ENCODE measurements around the gene PCDHGC3.
A peak's percentile ranks its signal among the peaks of the same experiment; 100 is the strongest.

PCDHGC3 gene

DNA sequence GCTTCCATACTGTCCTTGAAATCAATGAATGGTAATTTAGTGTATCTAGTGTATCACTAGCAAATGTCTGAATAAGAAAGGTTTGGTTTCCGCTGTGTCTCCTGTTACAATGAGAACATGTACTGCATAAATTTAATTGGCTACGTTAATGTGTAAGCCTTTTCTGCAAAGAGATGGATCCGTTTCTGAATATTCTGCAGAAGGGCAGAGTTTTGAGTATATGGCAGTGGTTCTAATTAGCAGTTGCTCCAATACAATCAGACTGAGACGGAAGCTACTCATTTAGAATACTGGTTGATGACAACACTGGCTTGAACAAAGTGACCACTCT lies 8.5 kb downstream of the PCDHGC3 start:
- peak overlapping the region; percentile 40 for H3K4me3 ChIP-seq (ENCODE audit: low read depth, low read length)
- H3K9me3 ChIP-seq (ENCODE audit: control insufficient read depth, insufficient read depth, low read depth, low read length): no peaks in the 10 kb centered on the region
- no peaks in the 10 kb centered on the region for H3K36me3 ChIP-seq (ENCODE audit: control insufficient read depth in 2 of 2, insufficient read depth in 1 of 2, low read length in 2 of 2)
- no peak overlapping the region for H3K27ac ChIP-seq (ENCODE audit: extremely low read depth, low read depth, low read length)
- peaks cover 9% of the 10 kb centered on the region for H3K4me1 ChIP-seq (ENCODE audit: control insufficient read depth, insufficient read depth, low read length)
- no peak for TF ChIP-seq ZNF23 (tag by site-specific recombination; IDR thresholded peaks at IDR 0.05; ENCODE audit: borderline replicate concordance)
- no peak for TF ChIP-seq ZNF701 (tag by site-specific recombination; IDR thresholded peaks at IDR 0.05)
- TF ChIP-seq ZNF621 (tag by site-specific recombination; IDR thresholded peaks at IDR 0.05): no peak
- no peak for TF ChIP-seq KLF1 (tag by site-specific recombination; IDR thresholded peaks at IDR 0.05)
- no peak for TF ChIP-seq ZBTB48 (tag by site-specific recombination; IDR thresholded peaks at IDR 0.05)
- no peak for TF ChIP-seq ZNF776 (tag by site-specific recombination; IDR thresholded peaks at IDR 0.05; ENCODE audit: borderline replicate concordance)
- no peak for TF ChIP-seq GLI4 (tag by site-specific recombination; IDR thresholded peaks at IDR 0.05)
- ChIA-PET POLR2A (interaction anchor here (1.2 kb wide), 1 partner anchor 9 kb away, joined by 6 read pairs; no protein-coding TSS in a partner anchor), CTCF (interaction anchor here (0.7 to 6.7 kb wide), 8 partner anchors 24 to 134 kb away, joined by 3 to 47 read pairs (median 5); partner anchors contain the start of genes DIAPH1, PCDHGA11 and PCDHGB1)

DNA sequence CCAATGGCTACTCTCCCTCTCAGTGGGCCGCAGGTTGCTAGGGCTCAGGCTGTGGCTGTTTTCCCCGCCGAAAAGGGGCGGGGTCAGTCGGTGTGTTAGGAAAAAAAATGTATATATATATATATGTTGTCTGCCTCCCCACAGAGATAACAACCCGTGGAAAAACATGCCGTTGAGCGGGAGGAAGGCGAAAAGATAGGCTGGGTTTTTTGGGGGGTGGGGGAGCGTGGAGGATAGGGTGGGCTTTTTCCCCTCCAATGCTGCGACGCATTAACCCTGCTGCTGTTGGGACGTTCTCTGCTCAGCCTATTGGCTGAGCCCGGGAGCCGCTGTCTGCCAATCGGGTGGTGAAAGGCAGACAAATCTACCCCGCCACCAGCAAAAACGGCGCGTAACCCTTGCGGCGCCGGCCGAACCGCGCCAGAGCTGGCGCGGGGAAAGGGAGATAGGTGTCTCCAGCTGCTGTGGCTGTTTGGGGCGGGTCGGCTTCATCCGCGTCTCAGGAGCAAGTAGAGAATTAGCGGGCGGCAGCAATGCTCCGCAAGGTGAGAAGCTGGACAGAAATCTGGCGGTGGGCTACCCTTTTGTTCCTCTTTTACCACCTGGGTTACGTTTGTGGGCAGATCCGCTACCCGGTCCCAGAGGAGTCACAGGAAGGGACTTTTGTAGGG lies 9.0 kb downstream of the PCDHGC3 start, which contains the start of gene PCDHGC4:
TSS of gene PCDHGC4 (plus strand) at position 390 of the 671 bp plus-strand sequence. CDS start at position 534, 144 bp downstream.
- no peaks in the 10 kb centered on the region for H3K9me3 ChIP-seq (ENCODE audit: control insufficient read depth, insufficient read depth, low read depth, low read length)
- peaks cover 9% of the 10 kb centered on the region for H3K4me1 ChIP-seq (ENCODE audit: control insufficient read depth, insufficient read depth, low read length)
- no peak within 1 kb of the TSS for H3K27ac ChIP-seq (ENCODE audit: extremely low read depth, low read depth, low read length)
- CTCF ChIA-PET: interaction anchor here (0.6 to 6.7 kb wide), 6 partner anchors 25 to 1116 kb away, joined by 3 to 47 read pairs (median 4); partner anchors contain the start of gene PCDHGA11
- H3K36me3 ChIP-seq (ENCODE audit: control insufficient read depth in 2 of 2, insufficient read depth in 1 of 2, low read length in 2 of 2): no peaks in the 10 kb centered on the region
- POLR2A ChIA-PET: interaction anchor here (1.2 kb wide), 2 partner anchors 9 kb away, joined by 6 to 11 read pairs; partner anchors contain the start of gene PCDHGC3
- H3K4me3 ChIP-seq (ENCODE audit: low read depth, low read length): peak within 1 kb of the TSS; percentile 40
- TF ChIP-seq TCF7L2 (IDR thresholded peaks at IDR 0.05; ENCODE audit: borderline replicate concordance, low read depth, low read length): no peak
- no peak for TF ChIP-seq ZNF23 (tag by site-specific recombination; IDR thresholded peaks at IDR 0.05; ENCODE audit: borderline replicate concordance)
- TF ChIP-seq ZNF221 (tag by site-specific recombination; IDR thresholded peaks at IDR 0.05; ENCODE audit: borderline replicate concordance): no peak

DNA sequence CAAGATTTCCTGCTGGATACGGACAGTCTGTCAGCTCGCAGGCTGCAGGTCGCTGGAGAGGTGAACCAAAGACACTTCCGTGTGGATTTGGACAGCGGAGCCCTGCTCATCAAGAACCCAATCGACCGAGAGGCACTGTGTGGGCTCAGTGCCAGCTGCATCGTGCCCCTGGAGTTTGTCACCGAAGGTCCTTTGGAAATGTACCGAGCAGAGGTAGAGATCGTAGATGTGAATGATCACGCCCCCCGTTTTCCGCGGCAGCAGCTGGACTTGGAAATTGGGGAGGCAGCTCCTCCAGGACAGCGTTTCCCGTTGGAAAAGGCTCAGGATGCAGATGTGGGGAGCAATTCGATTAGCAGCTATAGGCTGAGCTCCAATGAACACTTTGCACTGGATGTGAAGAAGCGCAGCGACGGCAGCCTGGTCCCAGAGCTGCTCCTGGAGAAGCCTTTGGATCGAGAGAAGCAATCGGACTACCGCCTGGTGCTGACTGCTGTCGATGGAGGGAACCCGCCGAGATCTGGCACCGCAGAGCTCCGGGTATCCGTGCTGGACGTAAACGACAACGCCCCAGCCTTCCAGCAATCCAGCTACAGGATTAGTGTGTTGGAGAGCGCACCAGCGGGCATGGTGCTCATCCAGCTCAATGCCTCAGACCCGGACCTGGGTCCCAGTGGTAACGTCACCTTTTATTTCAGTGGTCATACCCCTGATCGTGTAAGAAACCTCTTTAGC lies 9.7 kb downstream of the PCDHGC3 start:
- H3K27ac ChIP-seq (ENCODE audit: extremely low read depth, low read depth, low read length): no peak overlapping the region
- H3K9me3 ChIP-seq (ENCODE audit: control insufficient read depth, insufficient read depth, low read depth, low read length): no peaks in the 10 kb centered on the region
- ChIA-PET CTCF (interaction anchor here (0.6 to 6.7 kb wide), 7 partner anchors 27 to 1115 kb away, joined by 3 to 47 read pairs (median 4); partner anchors contain the start of gene PCDHGA11), POLR2A (interaction anchor here (1.2 kb wide), 1 partner anchor 9 kb away, joined by 11 read pairs; the partner anchor contains the start of gene PCDHGC3)
- H3K4me1 ChIP-seq (ENCODE audit: control insufficient read depth, insufficient read depth, low read length): peaks cover 9% of the 10 kb centered on the region
- H3K4me3 ChIP-seq (ENCODE audit: low read depth, low read length): peak overlapping the region; percentile 40
- no peaks in the 10 kb centered on the region for H3K36me3 ChIP-seq (ENCODE audit: control insufficient read depth in 2 of 2, insufficient read depth in 1 of 2, low read length in 2 of 2)
- no peak for TF ChIP-seq ZFP37 (tag by site-specific recombination; IDR thresholded peaks at IDR 0.05)
- TF ChIP-seq ZNF544 (tag by site-specific recombination; IDR thresholded peaks at IDR 0.05): no peak
- TF ChIP-seq ZXDB (tag by site-specific recombination; IDR thresholded peaks at IDR 0.05): no peak
- TF ChIP-seq ZNF202 (tag by site-specific recombination; IDR thresholded peaks at IDR 0.05; ENCODE audit: borderline replicate concordance): no peak

DNA sequence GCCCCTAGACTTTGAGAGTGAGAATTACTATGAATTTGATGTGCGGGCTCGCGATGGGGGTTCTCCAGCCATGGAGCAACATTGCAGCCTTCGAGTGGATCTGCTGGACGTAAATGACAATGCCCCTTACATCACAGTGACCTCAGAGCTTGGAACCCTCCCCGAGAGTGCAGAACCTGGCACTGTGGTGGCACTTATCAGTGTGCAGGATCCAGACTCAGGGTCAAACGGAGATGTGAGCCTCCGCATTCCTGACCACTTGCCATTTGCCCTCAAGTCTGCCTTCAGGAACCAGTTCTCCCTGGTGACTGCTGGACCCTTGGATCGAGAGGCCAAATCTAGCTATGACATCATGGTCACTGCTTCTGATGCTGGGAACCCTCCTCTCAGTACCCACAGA lies 10.3 kb downstream of the PCDHGC3 start:
- ChIA-PET CTCF (interaction anchor here (0.5 to 6.7 kb wide), 9 partner anchors 13 to 255 kb away, joined by 3 to 47 read pairs (median 4); partner anchors contain the start of genes PCDHGA11 and PCDHGA12), POLR2A (interaction anchor here (1.0 to 1.2 kb wide), 2 partner anchors 10 to 89 kb away, joined by 3 to 11 read pairs; partner anchors contain the start of genes PCDHGB5 and PCDHGC3)
- Histone ChIP-seq H3K36me3 (ENCODE audit: control insufficient read depth in 2 of 2, insufficient read depth in 1 of 2, low read length in 2 of 2) (no peaks in the 10 kb centered on the region), H3K4me1 (ENCODE audit: control insufficient read depth, insufficient read depth, low read length) (peaks cover 9% of the 10 kb centered on the region), H3K27ac (ENCODE audit: extremely low read depth, low read depth, low read length) (no peak overlapping the region), H3K9me3 (ENCODE audit: control insufficient read depth, insufficient read depth, low read depth, low read length) (no peaks in the 10 kb centered on the region), H3K4me3 (ENCODE audit: low read depth, low read length) (no peak overlapping the region)
- TF ChIP-seq TCF7L2 (IDR thresholded peaks at IDR 0.05; ENCODE audit: borderline replicate concordance, low read depth, low read length) (no peak), ZNF350 (tag by site-specific recombination; IDR thresholded peaks at IDR 0.05) (no peak), WT1 (tag by site-specific recombination; IDR thresholded peaks at IDR 0.05) (no peak)
- TF ChIP-seq, protein P1, sequence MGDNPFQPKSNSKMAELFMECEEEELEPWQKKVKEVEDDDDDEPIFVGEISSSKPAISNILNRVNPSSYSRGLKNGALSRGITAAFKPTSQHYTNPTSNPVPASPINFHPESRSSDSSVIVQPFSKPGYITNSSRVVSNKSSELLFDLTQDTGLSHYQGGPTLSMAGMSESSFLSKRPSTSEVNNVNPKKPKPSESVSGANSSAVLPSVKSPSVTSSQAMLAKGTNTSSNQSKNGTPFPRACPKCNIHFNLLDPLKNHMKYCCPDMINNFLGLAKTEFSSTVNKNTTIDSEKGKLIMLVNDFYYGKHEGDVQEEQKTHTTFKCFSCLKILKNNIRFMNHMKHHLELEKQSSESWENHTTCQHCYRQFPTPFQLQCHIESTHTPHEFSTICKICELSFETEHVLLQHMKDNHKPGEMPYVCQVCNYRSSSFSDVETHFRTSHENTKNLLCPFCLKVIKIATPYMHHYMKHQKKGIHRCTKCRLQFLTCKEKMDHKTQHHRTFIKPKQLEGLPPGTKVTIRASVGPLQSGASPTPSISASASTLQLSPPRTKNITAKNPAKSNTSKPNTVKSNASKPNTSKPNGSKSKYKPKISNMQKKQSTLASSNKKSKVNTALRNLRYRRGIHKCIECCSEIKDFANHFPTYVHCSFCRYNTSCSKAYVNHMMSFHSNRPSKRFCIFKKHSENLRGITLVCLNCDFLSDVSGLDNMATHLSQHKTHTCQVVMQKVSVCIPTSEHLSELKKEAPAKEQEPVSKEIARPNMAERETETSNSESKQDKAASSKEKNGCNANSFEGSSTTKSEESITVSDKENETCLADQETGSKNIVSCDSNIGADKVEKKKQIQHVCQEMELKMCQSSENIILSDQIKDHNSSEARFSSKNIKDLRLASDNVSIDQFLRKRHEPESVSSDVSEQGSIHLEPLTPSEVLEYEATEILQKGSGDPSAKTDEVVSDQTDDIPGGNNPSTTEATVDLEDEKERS (tag by site-specific recombination; IDR thresholded peaks at IDR 0.05): no peak
- TF ChIP-seq, protein P2, sequence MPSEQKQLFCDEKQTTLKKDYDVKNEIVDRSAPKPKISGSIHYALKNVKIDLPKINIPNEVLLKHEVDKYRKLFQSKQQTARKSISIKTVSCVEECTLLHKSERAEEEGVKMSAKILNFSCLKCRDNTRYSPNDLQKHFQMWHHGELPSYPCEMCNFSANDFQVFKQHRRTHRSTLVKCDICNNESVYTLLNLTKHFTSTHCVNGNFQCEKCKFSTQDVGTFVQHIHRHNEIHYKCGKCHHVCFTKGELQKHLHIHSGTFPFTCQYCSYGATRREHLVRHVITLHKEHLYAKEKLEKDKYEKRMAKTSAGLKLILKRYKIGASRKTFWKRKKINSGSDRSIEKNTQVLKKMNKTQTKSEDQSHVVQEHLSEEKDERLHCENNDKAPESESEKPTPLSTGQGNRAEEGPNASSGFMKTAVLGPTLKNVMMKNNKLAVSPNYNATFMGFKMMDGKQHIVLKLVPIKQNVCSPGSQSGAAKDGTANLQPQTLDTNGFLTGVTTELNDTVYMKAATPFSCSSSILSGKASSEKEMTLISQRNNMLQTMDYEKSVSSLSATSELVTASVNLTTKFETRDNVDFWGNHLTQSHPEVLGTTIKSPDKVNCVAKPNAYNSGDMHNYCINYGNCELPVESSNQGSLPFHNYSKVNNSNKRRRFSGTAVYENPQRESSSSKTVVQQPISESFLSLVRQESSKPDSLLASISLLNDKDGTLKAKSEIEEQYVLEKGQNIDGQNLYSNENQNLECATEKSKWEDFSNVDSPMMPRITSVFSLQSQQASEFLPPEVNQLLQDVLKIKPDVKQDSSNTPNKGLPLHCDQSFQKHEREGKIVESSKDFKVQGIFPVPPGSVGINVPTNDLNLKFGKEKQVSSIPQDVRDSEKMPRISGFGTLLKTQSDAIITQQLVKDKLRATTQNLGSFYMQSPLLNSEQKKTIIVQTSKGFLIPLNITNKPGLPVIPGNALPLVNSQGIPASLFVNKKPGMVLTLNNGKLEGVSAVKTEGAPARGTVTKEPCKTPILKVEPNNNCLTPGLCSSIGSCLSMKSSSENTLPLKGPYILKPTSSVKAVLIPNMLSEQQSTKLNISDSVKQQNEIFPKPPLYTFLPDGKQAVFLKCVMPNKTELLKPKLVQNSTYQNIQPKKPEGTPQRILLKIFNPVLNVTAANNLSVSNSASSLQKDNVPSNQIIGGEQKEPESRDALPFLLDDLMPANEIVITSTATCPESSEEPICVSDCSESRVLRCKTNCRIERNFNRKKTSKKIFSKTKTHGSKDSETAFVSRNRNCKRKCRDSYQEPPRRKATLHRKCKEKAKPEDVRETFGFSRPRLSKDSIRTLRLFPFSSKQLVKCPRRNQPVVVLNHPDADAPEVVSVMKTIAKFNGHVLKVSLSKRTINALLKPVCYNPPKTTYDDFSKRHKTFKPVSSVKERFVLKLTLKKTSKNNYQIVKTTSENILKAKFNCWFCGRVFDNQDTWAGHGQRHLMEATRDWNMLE (tag by site-specific recombination; conservative IDR thresholded peaks at IDR 0.05; ENCODE audit: low read depth): no peak

All from HEK293 (cell line).